GM18858 (cell line): Measurements from ENCODE around the gene ITGAX.

Experiments
- ATAC-seq: cut with Tn5 transposase; IDR thresholded peaks from one replicate; pipeline ENCODE4 v1.9.1; 2021; ENCODE audit not compliant: unreplicated experiment

The ITGAX gene

GRCh38 chr16:31347445-31347844, 7.5 kb upstream of the ITGAX start:
- ATAC-seq: no peak

GRCh38 chr16:31348579-31348978, 6.4 kb upstream of the ITGAX start:
- ATAC-seq: no peak

- ATAC-seq: no peak
Measured at GRCh38 chr16:31350275-31351005, 4.5 kb upstream of the ITGAX start.

- ATAC-seq: no peak
Measured at GRCh38 chr16:31351246-31351941, 3.6 kb upstream of the ITGAX start.

GRCh38 chr16:31351942-31352325, 3.0 kb upstream of the ITGAX start:
- ATAC-seq: no peak

- no peak for ATAC-seq
Measured at GRCh38 chr16:31352376-31353115, 2.4 kb upstream of the ITGAX start.

GRCh38 chr16:31355431-31356100, 590 bp downstream of the ITGAX start:
- ATAC-seq: no peak

- no peak for ATAC-seq
Measured at GRCh38 chr16:31356566-31357323, 1.8 kb downstream of the ITGAX start.

GRCh38 chr16:31357324-31358109, 2.5 kb downstream of the ITGAX start:
- no peak for ATAC-seq

- no peak for ATAC-seq
Measured at GRCh38 chr16:31360251-31360650, 5.3 kb downstream of the ITGAX start.

- ATAC-seq: no peak
Measured at GRCh38 chr16:31361201-31362110, 6.5 kb downstream of the ITGAX start.

- no peak for ATAC-seq
Measured at GRCh38 chr16:31362476-31363405, 7.8 kb downstream of the ITGAX start.

- no peak for ATAC-seq
Measured at GRCh38 chr16:31363721-31364120, 8.7 kb downstream of the ITGAX start.

GRCh38 chr16:31364421-31364820, 9.4 kb downstream of the ITGAX start:
- ATAC-seq: no peak

GRCh38 chr16:31365131-31365865, 10.3 kb downstream of the ITGAX start:
- ATAC-seq: peak; percentile 58

GRCh38 chr16:31367853-31368252, 12.9 kb downstream of the ITGAX start:
- no peak for ATAC-seq

- ATAC-seq: no peak
Measured at GRCh38 chr16:31371008-31371407, 16.0 kb downstream of the ITGAX start.
